ENCODE data around the gene ATF4. TPM values are rescaled to one million over a fixed set of nuclear protein-coding genes. Genes with fewer than 3 reads are reported as not detected.

Gene ATF4
- total RNA-seq, 2 donors from 2014 or later: 301 to 320 TPM

- peaks cover 31% of the 10 kb centered on the region for H3K36me3 ChIP-seq
- ATAC-seq (ENCODE audit: insufficient number of reproducible peaks, low FRiP score, low read depth): no peak
- no peak for TF ChIP-seq CTCF (IDR thresholded peaks at IDR 0.05)
Observed at GRCh38 chr22:39526736-39527171, 6.4 kb downstream of the ATF4 start.

GRCh38 chr22:39527481-39527961, 7.2 kb downstream of the ATF4 start:
- Histone ChIP-seq H3K4me3 (no peak overlapping the region), H3K27me3 (replicated peaks; ENCODE audit: insufficient read depth) (no peaks in the 10 kb centered on the region), H3K9me3 (no peaks in the 10 kb centered on the region), H3K27ac (peak overlapping the region in 1 of 2 donors; percentile 17), H3K4me1 (ENCODE audit: control insufficient read depth in 1 of 2, low read depth in 2 of 2) (peaks cover 41 to 93% of the 10 kb centered on the region in 2 donors), H3K36me3 (peaks cover 23% of the 10 kb centered on the region)
- TF ChIP-seq CTCF (IDR thresholded peaks at IDR 0.05): no peak
- DNase-seq (ENCODE audit: low spot score): no peak
- no peak for ATAC-seq (ENCODE audit: insufficient number of reproducible peaks, low FRiP score, low read depth)

More at GRCh38 chr22:39526736-39527171, 6.4 kb downstream of the ATF4 start:
- Histone ChIP-seq H3K27me3 (replicated peaks; ENCODE audit: insufficient read depth) (no peaks in the 10 kb centered on the region), H3K27ac (no peak overlapping the region), H3K4me3 (no peak overlapping the region), H3K9me3 (no peaks in the 10 kb centered on the region), H3K4me1 (ENCODE audit: control insufficient read depth in 1 of 2, low read depth in 2 of 2) (peaks cover 48 to 97% of the 10 kb centered on the region in 2 donors)
- DNase-seq (ENCODE audit: low spot score): no peak

GRCh38 chr22:39528080-39528661, 7.8 kb downstream of the ATF4 start:
- Histone ChIP-seq H3K4me1 (ENCODE audit: control insufficient read depth in 1 of 2, low read depth in 2 of 2) (peaks cover 38 to 86% of the 10 kb centered on the region in 2 donors), H3K4me3 (peak overlapping the region; percentile 53), H3K9me3 (no peaks in the 10 kb centered on the region), H3K27ac (peak overlapping the region; percentile 17 to 41), H3K36me3 (peaks cover 18% of the 10 kb centered on the region), H3K27me3 (replicated peaks; ENCODE audit: insufficient read depth) (no peaks in the 10 kb centered on the region)
- ATAC-seq (ENCODE audit: insufficient number of reproducible peaks, low FRiP score, low read depth) (no peak), DNase-seq (ENCODE audit: low spot score) (no peak)
- TF ChIP-seq CTCF (IDR thresholded peaks at IDR 0.05): no peak

GRCh38 chr22:39528681-39529486, 8.5 kb downstream of the ATF4 start:
- Histone ChIP-seq H3K36me3 (peaks cover 13% of the 10 kb centered on the region), H3K4me1 (ENCODE audit: control insufficient read depth in 1 of 2, low read depth in 2 of 2) (peaks cover 35 to 79% of the 10 kb centered on the region in 2 donors), H3K4me3 (peak overlapping the region; percentile 53), H3K27ac (peak overlapping the region; percentile 17 to 41), H3K9me3 (no peaks in the 10 kb centered on the region), H3K27me3 (replicated peaks; ENCODE audit: insufficient read depth) (no peaks in the 10 kb centered on the region)
- ATAC-seq (ENCODE audit: insufficient number of reproducible peaks, low FRiP score, low read depth): peak; percentile 22
- TF ChIP-seq CTCF (IDR thresholded peaks at IDR 0.05): peak; percentile 90
- DNase-seq (ENCODE audit: low spot score): peak; percentile 59

GRCh38 chr22:39529487-39529851, 9.1 kb downstream of the ATF4 start:
- ATAC-seq (ENCODE audit: insufficient number of reproducible peaks, low FRiP score, low read depth) (no peak), DNase-seq (ENCODE audit: low spot score) (no peak)
- TF ChIP-seq CTCF (IDR thresholded peaks at IDR 0.05): no peak
- Histone ChIP-seq H3K4me1 (ENCODE audit: control insufficient read depth in 1 of 2, low read depth in 2 of 2) (peaks cover 29 to 74% of the 10 kb centered on the region in 2 donors), H3K4me3 (peak overlapping the region; percentile 53), H3K9me3 (no peaks in the 10 kb centered on the region), H3K27ac (no peak overlapping the region), H3K36me3 (peaks cover 7% of the 10 kb centered on the region), H3K27me3 (replicated peaks; ENCODE audit: insufficient read depth) (no peaks in the 10 kb centered on the region)

Data from thoracic aorta (tissue), 2 donors.